Activated CD8-positive, alpha-beta memory T cell treated with anti-CD3 and anti-CD28 coated beads for 36 hours (primary cell): Measurements from ENCODE around the gene FAM151A. TPM values are rescaled to one million over a fixed set of nuclear protein-coding genes. Genes with fewer than 3 reads are reported as not detected.

Experiments used
- CTCF ChIA-PET: fragments of 350-600 bp; sonication (Branson Sonifier 250); formaldehyde crosslinking; loops from one replicate; lab custom pipeline; 2021; ENCODE audit warnings: antibody characterized with exemption; lab: Charles Lee
- POLR2A ChIA-PET: fragments of 350-600 bp; sonication (Branson Sonifier 250); formaldehyde crosslinking; loops from one replicate; lab custom pipeline; 2021; ENCODE audit warnings: antibody characterized with exemption; lab: Charles Lee
- total RNA-seq, 2 experiments: library from RNA; stranded (reverse); gene quantifications; one replicate each; pipeline ENCODE4 v1.2.3, GENCODE V29; 2021

The FAM151A gene
- total RNA-seq, result not detected

- ChIA-PET POLR2A (no interaction called here), CTCF (no interaction called here)
Measured at GRCh38 chr1:54623216-54624007, at the start of gene FAM151A. Gene FAM151A, minus strand, starts transcription at chr1:54623525. Its CDS starts 130 bp downstream, at chr1:54623395.

DNA sequence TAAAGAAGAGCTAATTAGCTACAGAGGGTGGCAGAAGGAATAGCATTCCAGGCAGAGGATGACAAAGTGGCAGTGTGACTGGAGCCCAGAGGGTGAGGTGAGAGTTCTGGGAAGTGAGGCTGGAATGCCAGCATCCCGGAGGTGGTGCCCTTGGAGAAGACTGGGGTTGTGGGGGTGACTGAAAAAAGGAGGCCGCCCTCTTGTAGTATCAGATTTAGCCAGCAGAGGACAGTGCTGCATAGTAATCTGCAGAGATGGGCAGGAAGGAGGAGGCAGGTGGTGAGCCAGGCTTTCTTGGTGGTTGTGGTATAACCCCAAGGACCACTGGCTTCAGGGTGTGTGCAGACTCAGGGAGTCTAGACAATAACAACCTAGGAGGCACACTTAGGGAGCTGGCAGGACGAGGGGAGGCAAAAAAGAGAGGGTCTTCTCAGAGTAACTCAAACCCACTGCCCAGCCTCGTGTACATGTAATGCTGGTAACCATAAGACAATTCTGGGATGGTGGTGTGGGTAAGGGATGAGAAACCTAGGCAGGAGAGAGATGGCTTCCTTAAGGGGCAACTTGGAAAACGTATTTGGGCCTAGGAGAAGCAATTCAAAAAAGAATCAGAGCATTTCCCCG is 48.8 kb upstream of the FAM151A start:
- POLR2A ChIA-PET, result no interaction called here
- CTCF ChIA-PET, result interaction anchor here (0.6 to 2.5 kb wide), 12 partner anchors 9 to 142 kb away, joined by 3 to 8 read pairs (median 4); partner anchors contain the start of genes TTC22 and TTC4

DNA sequence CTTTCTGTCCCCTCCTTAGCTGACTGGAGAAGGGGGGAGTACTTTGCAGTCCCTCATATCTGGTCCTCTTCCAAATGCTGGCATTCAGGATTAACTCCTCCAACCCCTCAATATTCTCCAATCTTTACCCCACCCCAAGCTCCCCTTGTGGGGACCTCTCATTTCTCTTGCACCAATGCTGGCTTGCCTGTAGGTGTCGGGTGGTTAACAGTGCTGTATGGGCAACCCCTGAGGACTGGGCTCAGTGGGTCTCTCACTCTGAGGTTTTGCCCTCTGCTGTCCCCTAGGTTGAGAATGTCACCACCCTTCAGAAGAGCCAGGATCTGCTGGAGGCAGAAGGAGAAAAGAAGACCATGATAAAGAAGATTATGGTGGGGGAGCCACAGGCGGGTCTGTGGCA is 45.2 kb upstream of the FAM151A start:
- CTCF ChIA-PET, result no interaction called here
- POLR2A ChIA-PET, result no interaction called here

GRCh38 chr1:54667797-54668196 is 44.5 kb upstream of the FAM151A start:
- ChIA-PET CTCF (interaction anchor here (0.7 kb wide), 1 partner anchor 151 kb away, joined by 3 read pairs; no protein-coding TSS in a partner anchor), POLR2A (no interaction called here)

DNA sequence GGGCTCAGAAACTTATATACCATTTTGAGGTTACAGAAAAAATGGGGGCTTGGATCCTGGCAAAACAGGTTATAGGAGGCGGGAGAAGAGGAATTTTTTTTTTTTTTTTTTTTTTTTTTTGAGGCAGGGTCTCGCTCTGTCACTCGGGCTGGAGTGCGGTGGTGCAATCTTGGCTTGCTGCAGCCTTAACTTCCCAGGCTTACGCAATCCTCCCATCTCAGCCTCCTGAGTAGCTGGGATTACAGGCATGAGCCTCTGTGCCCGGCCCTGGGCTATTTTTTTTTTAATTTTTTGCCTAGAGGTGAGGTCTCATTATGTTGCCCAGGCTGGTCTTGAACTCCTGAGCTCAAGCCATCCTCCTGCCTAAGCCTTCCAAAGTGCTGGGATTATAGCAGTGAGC is 43.0 kb upstream of the FAM151A start:
- ChIA-PET CTCF (interaction anchor here (0.7 to 1.0 kb wide), 2 partner anchors 147 to 588 kb away, joined by 3 to 5 read pairs; no protein-coding TSS in a partner anchor), POLR2A (no interaction called here)

- ChIA-PET CTCF (interaction anchor here (1.0 kb wide), 1 partner anchor 148 kb away, joined by 3 read pairs; no protein-coding TSS in a partner anchor), POLR2A (no interaction called here)
Measured at GRCh38 chr1:54665852-54666251, 42.5 kb upstream of the FAM151A start.

GRCh38 chr1:54664364-54664763 is 41.0 kb upstream of the FAM151A start:
- CTCF ChIA-PET, result no interaction called here

DNA sequence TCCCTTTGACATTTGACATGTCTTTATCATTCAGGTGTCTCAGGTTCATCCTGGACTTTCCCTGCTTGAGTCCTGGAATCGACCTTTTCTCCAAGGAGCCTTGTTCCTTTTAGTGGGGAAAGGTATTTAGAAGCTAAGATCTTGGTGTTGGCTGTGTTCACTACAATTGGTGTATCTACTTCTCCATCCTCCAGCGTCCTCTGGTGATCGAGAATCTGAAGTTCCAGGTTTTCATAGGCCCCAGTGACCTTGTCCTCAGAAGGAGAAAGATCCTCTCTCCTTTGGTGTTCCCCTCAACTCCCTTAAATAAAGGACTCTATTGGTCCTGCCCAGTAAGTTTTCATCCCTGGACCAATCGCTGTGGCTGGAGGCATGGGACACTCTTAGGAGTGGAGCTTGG is 40.4 kb upstream of the FAM151A start:
- ChIA-PET CTCF (interaction anchor here (0.7 kb wide), 1 partner anchor 13 kb away, joined by 3 read pairs; no protein-coding TSS in a partner anchor), POLR2A (interaction anchor here (0.5 kb wide), 1 partner anchor 106 kb away, joined by 3 read pairs; no protein-coding TSS in a partner anchor)

More at GRCh38 chr1:54664364-54664763, 41.0 kb upstream of the FAM151A start:
- POLR2A ChIA-PET, result no interaction called here

DNA sequence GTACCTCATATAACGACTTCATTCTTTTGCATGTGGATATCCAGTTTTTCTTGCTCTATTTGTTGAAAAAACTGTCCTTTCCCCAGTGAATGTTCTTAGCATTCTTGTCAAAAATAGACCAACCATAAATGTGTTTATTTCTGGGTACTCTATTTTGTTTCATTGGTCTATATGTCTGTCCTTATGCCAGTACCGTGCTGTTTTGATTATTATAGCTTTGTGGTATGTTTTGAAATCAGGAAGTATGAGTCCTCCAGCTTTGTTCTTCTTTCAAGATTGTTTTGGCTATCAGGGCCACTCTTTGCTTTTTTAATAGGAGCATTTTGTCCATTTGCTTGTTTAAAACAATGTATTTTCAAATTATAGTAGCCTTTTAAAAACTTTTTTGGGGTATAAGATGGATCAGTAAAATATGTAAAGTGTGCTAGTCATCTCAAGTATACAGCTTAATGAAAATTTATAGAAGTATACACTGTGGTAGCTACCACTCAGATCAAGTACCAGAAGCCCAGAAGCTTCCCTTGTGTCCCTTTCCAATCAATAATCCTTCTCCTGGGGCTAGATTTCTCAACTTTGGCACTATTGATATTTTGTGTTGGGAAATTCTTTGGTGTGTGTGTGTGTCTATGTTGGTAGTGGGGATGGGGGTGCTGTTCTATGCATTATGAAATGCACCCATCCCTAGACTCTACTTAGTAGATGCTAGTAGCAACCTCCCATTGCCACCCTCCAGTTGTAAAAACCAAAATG is 35.0 kb upstream of the FAM151A start:
- POLR2A ChIA-PET, result no interaction called here
- CTCF ChIA-PET, result no interaction called here

DNA sequence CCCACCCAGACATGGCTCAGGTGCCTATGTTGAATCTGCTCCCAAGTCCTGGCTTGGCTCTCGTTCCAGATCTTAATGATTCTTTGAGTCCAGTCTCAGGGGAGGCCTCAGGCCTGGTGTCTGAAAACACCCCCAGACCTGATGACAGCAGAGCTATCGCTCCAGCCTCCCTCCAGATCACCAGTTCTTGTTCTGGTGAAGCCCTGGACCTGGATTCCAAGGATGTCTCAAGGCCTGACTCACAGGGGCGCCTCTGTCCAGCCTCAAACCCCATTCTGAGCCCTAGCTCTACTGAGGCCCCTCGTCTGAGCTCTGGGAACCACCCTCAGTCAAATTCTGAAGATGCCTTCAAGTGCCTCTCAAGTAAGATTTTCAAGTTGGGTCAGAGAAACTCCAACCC is 29.7 kb upstream of the FAM151A start:
- ChIA-PET POLR2A (no interaction called here), CTCF (interaction anchor here (1.6 kb wide), 1 partner anchor 74 kb away, joined by 3 read pairs; no protein-coding TSS in a partner anchor)

DNA sequence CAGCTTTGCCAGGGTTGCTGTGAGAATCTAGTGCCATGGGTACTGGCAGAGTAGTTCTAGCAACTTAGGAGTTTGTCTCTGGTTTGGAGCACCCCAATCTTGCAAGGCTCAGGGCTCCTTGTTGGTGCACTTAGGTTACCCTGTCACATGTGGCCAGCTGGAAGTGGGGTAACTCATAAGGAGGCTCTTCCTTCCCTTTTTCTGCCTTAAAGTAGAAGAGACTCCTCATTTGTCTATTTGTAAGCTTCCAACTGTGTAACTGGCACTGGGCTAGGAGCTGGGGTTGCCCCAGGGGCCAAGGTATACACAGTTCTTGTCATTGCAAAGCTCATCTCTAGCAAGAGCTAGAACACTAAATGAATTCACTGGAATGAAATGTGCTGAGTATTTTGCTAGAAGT is 28.8 kb upstream of the FAM151A start:
- CTCF ChIA-PET, result no interaction called here
- POLR2A ChIA-PET, result no interaction called here

GRCh38 chr1:54651608-54652007 is 28.3 kb upstream of the FAM151A start:
- ChIA-PET CTCF (no interaction called here), POLR2A (no interaction called here)

DNA sequence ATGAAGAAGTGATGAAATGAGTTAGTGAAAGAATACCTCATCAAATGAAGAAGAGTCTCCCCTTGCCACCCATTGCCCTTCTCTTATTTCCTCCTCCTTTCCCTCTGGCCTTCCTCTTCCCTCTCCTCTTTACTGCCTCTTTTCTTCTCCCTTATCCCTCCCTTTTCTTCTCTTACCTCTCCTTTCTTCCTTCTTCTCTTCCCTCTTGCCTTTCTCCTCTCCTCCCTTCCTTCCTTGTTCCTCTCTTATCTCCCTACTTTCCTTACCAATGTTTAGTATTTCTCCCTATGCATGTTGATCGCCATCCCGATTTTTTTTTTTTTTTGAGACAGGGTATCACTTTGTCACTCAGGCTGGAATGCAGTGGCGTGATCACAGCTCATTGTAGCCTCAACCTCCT is 27.1 kb upstream of the FAM151A start:
- CTCF ChIA-PET, result no interaction called here
- POLR2A ChIA-PET, result no interaction called here

GRCh38 chr1:54649921-54650320 is 26.6 kb upstream of the FAM151A start:
- ChIA-PET CTCF (no interaction called here), POLR2A (no interaction called here)

- ChIA-PET POLR2A (no interaction called here), CTCF (no interaction called here)
Measured at GRCh38 chr1:54649130-54649898, 26.0 kb upstream of the FAM151A start.

DNA sequence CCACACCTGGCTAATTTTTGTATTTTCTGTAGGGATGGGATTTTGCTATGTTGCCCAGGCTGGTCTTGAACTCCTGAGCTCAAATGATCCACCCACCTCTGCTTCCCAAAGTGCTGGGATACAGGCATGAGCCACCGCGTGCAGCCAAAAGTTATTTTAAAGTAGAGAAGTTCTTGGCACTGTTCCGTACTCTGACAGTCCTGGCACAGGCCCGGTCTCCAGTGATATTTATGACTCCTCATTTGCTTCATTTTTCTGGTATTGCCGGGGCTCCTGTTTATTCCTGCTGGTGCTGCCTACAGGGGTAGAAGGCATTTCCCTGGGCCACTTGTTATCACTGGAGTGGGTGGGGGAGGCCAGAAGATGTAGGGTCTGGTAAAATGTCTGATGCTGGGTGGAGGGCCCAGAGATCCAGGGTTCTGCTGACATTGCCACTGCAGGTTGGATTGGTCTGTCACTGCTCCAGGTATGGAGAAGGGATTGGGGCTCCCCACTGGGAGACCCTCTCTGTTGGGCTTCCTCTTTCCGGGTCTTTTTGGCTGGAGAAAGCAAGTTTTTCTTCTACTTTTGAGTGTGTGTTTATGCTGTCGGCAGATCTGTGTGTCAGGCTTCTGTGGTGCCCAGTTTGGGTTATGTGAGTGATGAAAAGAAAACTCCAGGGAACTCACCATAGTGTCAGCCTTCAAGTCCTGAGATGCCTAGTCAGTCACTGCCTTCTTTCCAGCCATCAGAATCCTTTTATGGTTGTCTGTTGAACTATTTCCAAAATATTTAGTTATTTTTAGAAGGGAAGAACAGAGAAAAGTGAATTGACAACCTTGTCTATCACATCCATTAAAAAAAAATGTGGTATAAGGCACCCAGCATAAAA is 22.7 kb upstream of the FAM151A start:
- POLR2A ChIA-PET, result no interaction called here

DNA sequence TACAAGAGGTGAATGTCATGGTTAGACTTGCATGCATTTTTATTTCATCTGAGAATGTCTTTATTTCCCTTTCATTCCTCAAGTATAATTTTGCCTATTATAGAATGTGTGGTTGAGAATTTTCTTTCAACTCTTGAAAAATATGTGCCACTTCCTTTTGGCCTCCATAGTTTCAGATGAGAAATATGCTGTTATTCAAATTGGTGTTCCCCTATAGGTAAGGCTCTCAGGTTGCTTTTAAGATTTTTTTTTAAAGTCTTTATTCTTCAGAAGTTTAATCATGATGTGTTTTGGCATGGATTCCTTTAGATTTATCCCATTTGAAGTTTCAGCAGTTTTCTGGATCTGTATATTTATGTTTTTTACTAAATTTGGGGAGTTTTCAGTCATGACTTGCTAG is 20.4 kb upstream of the FAM151A start:
- ChIA-PET CTCF (no interaction called here), POLR2A (no interaction called here)

More for the DNA sequence above, 22.7 kb upstream of the FAM151A start:
- CTCF ChIA-PET, result no interaction called here
